Muscle layer of duodenum (tissue), 2 donors: Measurements from ENCODE around the gene TXNRD2.

Experiments used
- H3K27ac ChIP-seq: one replicate; pipeline ENCODE4 v1.7.0; 2013; ENCODE audit warnings: mild to moderate bottlenecking, low read length
- H3K27me3 ChIP-seq: one replicate; pipeline ENCODE4 v1.7.0; 2013; ENCODE audit warnings: low read depth, mild to moderate bottlenecking, control low read depth, low read length
- H3K36me3 ChIP-seq, 2 donors: one replicate each; pipeline ENCODE4 v1.7.0; 2013; ENCODE audit warnings: low read length in 2 of 2, control low read depth in 1 of 2, mild to moderate bottlenecking in 1 of 2; ENCODE audit not compliant: insufficient read depth in 2 of 2, control insufficient read depth in 1 of 2
- H3K4me1 ChIP-seq, 2 donors: one replicate each; pipeline ENCODE4 v1.7.0; 2013; ENCODE audit warnings: low read length in 2 of 2, mild to moderate bottlenecking in 2 of 2, control low read depth in 1 of 2, moderate library complexity in 1 of 2; ENCODE audit not compliant: insufficient read depth in 2 of 2, control insufficient read depth in 1 of 2
- H3K4me3 ChIP-seq, 2 donors: one replicate each; pipeline ENCODE4 v1.7.0; 2013; ENCODE audit warnings: low read length in 2 of 2, low read depth in 1 of 2, mild to moderate bottlenecking in 1 of 2
- H3K9me3 ChIP-seq, 2 donors: one replicate each; pipeline ENCODE4 v1.7.0; 2013; ENCODE audit warnings: low read length in 2 of 2, control low read depth in 1 of 2, mild to moderate bottlenecking in 1 of 2; ENCODE audit not compliant: control insufficient read depth in 1 of 2
- donor health status: healthy.

TXNRD2 gene

GRCh38 chr22:19970479-19971275 is 29.1 kb upstream of the TXNRD2 start:
- no peaks in the 10 kb centered on the region for H3K27me3 ChIP-seq
- H3K36me3 ChIP-seq, result peaks cover 11 to 61% of the 10 kb centered on the region in 2 donors
- no peak overlapping the region for H3K27ac ChIP-seq
- no peak overlapping the region for H3K4me3 ChIP-seq
- no peaks in the 10 kb centered on the region for H3K9me3 ChIP-seq
- peaks cover 0 to 14% of the 10 kb centered on the region in 2 donors for H3K4me1 ChIP-seq

GRCh38 chr22:19970031-19970478 is 28.4 kb upstream of the TXNRD2 start:
- Histone ChIP-seq H3K9me3 (no peaks in the 10 kb centered on the region), H3K4me1 (peaks cover 0 to 13% of the 10 kb centered on the region in 2 donors), H3K4me3 (no peak overlapping the region), H3K27me3 (no peaks in the 10 kb centered on the region), H3K27ac (no peak overlapping the region), H3K36me3 (peaks cover 11 to 61% of the 10 kb centered on the region in 2 donors)

GRCh38 chr22:19969141-19969928 is 27.7 kb upstream of the TXNRD2 start:
- H3K4me1 ChIP-seq, result peaks cover 0 to 6% of the 10 kb centered on the region in 2 donors
- no peak overlapping the region for H3K4me3 ChIP-seq
- H3K9me3 ChIP-seq, result no peaks in the 10 kb centered on the region
- no peak overlapping the region for H3K27ac ChIP-seq
- H3K36me3 ChIP-seq, result peaks cover 11 to 68% of the 10 kb centered on the region in 2 donors
- H3K27me3 ChIP-seq, result no peaks in the 10 kb centered on the region

GRCh38 chr22:19968450-19968891 is 26.9 kb upstream of the TXNRD2 start:
- Histone ChIP-seq H3K9me3 (no peaks in the 10 kb centered on the region), H3K4me1 (peaks cover 0 to 5% of the 10 kb centered on the region in 2 donors), H3K4me3 (no peak overlapping the region), H3K36me3 (peaks cover 11 to 73% of the 10 kb centered on the region in 2 donors), H3K27ac (no peak overlapping the region), H3K27me3 (no peaks in the 10 kb centered on the region)

GRCh38 chr22:19967850-19968449 is 26.3 kb upstream of the TXNRD2 start:
- Histone ChIP-seq H3K9me3 (no peaks in the 10 kb centered on the region), H3K27me3 (no peaks in the 10 kb centered on the region), H3K27ac (no peak overlapping the region), H3K36me3 (peaks cover 11 to 68% of the 10 kb centered on the region in 2 donors), H3K4me3 (no peak overlapping the region), H3K4me1 (peaks cover 0 to 5% of the 10 kb centered on the region in 2 donors)

- H3K27me3 ChIP-seq, result no peaks in the 10 kb centered on the region
- no peak overlapping the region for H3K27ac ChIP-seq
- peaks cover 0 to 14% of the 10 kb centered on the region in 2 donors for H3K4me1 ChIP-seq
- no peaks in the 10 kb centered on the region for H3K9me3 ChIP-seq
- peaks cover 11 to 61% of the 10 kb centered on the region in 2 donors for H3K36me3 ChIP-seq
- no peak overlapping the region for H3K4me3 ChIP-seq
Observed at GRCh38 chr22:19966908-19967750, 25.5 kb upstream of the TXNRD2 start.

- H3K27ac ChIP-seq, result no peak overlapping the region
- peaks cover 0 to 16% of the 10 kb centered on the region in 2 donors for H3K4me1 ChIP-seq
- no peaks in the 10 kb centered on the region for H3K27me3 ChIP-seq
- H3K4me3 ChIP-seq, result no peak overlapping the region
- no peaks in the 10 kb centered on the region for H3K9me3 ChIP-seq
- peaks cover 11 to 51% of the 10 kb centered on the region in 2 donors for H3K36me3 ChIP-seq
Observed at GRCh38 chr22:19965771-19966709, 24.4 kb upstream of the TXNRD2 start.

GRCh38 chr22:19964701-19965386 is 23.2 kb upstream of the TXNRD2 start:
- Histone ChIP-seq H3K4me3 (no peak overlapping the region), H3K9me3 (no peaks in the 10 kb centered on the region), H3K27ac (no peak overlapping the region), H3K36me3 (peaks cover 11 to 47% of the 10 kb centered on the region in 2 donors), H3K27me3 (no peaks in the 10 kb centered on the region), H3K4me1 (peaks cover 5 to 17% of the 10 kb centered on the region in 2 donors)

- Histone ChIP-seq H3K4me1 (peaks cover 5 to 25% of the 10 kb centered on the region in 2 donors), H3K9me3 (no peaks in the 10 kb centered on the region), H3K36me3 (peaks cover 11 to 41% of the 10 kb centered on the region in 2 donors), H3K27ac (no peak overlapping the region), H3K4me3 (no peak overlapping the region), H3K27me3 (no peaks in the 10 kb centered on the region)
Observed at GRCh38 chr22:19963863-19964642, 22.4 kb upstream of the TXNRD2 start.
